ENCODE results near the gene LYAR. TPM values are rescaled to one million over a fixed set of nuclear protein-coding genes. Genes with fewer than 3 reads are reported as not detected.

Gene LYAR
- total RNA-seq, 3 donors from 2014 or later, result 5.2 to 12.9 (median 8.2) TPM

DNA sequence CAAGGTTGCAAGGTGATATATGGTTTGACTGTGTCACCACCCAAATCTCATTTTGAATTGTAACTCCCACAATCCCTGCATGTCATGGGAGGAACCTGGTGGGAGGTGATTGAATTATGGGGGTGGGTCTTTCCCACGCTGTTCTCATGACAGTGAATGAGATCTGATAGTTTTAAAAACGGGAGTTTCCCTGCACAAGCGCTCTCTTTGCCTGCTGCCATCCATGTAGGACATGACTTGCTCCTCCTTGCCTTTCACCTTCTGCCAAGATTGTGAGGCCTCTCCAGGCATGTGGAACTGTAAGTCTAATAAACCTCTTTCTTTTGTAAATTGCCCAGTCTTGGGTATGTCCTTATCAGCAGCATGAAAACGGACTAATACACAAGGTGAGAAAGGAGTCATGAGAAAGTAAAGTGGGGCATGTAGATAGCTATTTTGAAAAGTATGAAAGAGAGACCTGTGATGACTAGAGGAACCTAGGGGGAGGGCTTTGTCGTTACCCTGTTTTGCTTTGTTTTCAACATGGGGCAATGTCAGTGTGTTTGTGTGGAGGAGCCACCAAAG, 6.4 kb upstream of the LYAR start:
- TF ChIP-seq, protein P1, sequence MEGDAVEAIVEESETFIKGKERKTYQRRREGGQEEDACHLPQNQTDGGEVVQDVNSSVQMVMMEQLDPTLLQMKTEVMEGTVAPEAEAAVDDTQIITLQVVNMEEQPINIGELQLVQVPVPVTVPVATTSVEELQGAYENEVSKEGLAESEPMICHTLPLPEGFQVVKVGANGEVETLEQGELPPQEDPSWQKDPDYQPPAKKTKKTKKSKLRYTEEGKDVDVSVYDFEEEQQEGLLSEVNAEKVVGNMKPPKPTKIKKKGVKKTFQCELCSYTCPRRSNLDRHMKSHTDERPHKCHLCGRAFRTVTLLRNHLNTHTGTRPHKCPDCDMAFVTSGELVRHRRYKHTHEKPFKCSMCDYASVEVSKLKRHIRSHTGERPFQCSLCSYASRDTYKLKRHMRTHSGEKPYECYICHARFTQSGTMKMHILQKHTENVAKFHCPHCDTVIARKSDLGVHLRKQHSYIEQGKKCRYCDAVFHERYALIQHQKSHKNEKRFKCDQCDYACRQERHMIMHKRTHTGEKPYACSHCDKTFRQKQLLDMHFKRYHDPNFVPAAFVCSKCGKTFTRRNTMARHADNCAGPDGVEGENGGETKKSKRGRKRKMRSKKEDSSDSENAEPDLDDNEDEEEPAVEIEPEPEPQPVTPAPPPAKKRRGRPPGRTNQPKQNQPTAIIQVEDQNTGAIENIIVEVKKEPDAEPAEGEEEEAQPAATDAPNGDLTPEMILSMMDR (IDR thresholded peaks at IDR 0.05), result no peak
- Histone ChIP-seq H3K4me1 (ENCODE audit: low read depth) (peaks cover 2% of the 10 kb centered on the region), H3K4me3 (no peak overlapping the region), H3K9me3 (no peaks in the 10 kb centered on the region), H3K36me3 (ENCODE audit: low read depth) (no peaks in the 10 kb centered on the region)
- ATAC-seq, result no peak
- intact Hi-C loops (cut with DNase I, micrococcal nuclease), result no loop called here
- no peak for DNase-seq

DNA sequence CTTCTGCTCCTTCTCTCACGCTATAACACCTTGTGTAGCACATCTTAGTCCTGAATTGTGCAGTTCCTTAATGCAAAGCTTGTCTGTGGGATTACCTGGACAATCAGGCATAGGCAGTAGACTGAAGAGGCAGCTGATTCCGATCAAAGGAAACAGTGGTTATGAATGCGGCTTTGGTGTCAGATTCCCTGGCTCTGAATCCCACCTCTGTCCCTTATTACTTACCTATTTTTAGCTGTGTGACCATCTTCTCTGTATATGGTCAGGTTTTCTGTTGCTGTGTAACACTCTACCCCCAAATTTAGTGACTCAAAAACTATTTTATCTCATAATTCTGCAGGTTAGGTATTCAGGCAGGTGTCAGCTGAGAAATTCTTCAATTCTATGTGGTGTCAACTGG, 3.3 kb upstream of the LYAR start:
- Histone ChIP-seq H3K4me1 (ENCODE audit: low read depth) (peaks cover 15% of the 10 kb centered on the region), H3K36me3 (ENCODE audit: low read depth) (no peaks in the 10 kb centered on the region), H3K4me3 (no peak overlapping the region), H3K9me3 (no peaks in the 10 kb centered on the region)
- TF ChIP-seq, protein P1 (IDR thresholded peaks at IDR 0.05), result no peak
- intact Hi-C loops (cut with DNase I, micrococcal nuclease), result no loop called here
- ATAC-seq (no peak), DNase-seq (no peak)

DNA sequence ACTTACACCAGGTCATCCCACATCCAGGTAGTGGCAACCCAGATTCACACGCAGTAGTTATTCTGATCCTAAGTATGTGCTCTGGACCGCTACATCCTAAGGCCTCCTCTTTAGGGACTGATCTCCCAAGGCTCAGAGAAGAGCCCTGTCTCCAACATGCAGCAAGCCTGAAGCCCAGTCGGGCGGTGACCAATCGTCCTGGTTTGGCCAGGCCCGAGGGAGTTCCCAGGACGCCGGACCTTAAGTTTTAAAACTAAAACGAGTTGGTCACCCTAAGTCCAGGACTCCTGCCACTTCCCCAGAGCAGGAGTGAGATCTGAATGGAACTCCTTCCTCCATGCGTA, 385 bp downstream of the LYAR start:
- intact Hi-C loops (cut with DNase I, micrococcal nuclease), result no loop called here
- DNase-seq (no peak), ATAC-seq (peak; percentile 24)
- no peaks in the 10 kb centered on the region for H3K9me3 ChIP-seq
- H3K4me3 ChIP-seq, result peak overlapping the region; percentile 80
- TF ChIP-seq, protein P1 (IDR thresholded peaks at IDR 0.05), result no peak
- H3K4me1 ChIP-seq (ENCODE audit: low read depth), result peaks cover 15% of the 10 kb centered on the region
- H3K36me3 ChIP-seq (ENCODE audit: low read depth), result no peaks in the 10 kb centered on the region

DNA sequence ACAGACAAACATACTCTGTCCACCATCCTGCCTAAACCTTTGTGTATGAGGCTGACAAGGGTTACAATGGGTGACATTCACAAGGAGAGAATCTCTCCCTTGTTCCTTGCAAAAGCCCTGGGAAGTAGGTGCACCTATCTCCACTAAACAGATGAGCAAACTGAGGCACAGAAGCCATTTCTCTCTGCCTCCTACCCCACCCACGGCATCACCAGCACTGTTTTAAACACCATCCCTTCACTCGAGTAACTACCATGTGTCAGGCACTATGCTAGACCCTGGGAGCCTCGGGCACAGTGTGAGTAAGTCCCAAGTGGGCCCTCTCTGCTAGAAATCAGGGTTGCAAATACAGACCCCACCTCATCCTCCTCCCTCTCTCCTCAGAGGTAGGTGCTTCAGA, 899 bp downstream of the LYAR start:
- H3K36me3 ChIP-seq (ENCODE audit: low read depth), result no peaks in the 10 kb centered on the region
- TF ChIP-seq, protein P1 (IDR thresholded peaks at IDR 0.05), result no peak
- no peaks in the 10 kb centered on the region for H3K9me3 ChIP-seq
- intact Hi-C loops (cut with DNase I, micrococcal nuclease), result no loop called here
- ATAC-seq (no peak), DNase-seq (no peak)
- H3K4me1 ChIP-seq (ENCODE audit: low read depth), result peaks cover 15% of the 10 kb centered on the region
- no peak overlapping the region for H3K4me3 ChIP-seq

DNA sequence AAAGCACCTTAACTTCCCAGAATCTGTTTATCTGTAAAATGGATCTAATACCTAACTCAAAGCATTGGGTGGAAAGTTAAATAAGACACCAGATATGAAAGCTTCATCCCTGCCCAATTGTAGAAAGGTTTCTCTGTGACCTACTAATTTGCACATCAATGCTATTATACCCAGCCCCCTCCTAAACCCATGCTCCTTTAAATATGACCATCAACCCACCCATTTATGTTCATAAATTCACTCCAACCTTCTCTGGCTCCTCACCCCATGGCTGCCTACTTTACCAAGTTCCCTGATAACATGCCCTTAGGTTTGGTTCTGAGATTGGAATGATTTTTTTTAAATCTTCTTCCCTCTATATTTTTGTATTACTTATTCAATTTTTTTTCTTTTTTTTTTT, 1.9 kb downstream of the LYAR start:
- ATAC-seq (no peak), DNase-seq (no peak)
- no peaks in the 10 kb centered on the region for H3K36me3 ChIP-seq (ENCODE audit: low read depth)
- H3K9me3 ChIP-seq, result no peaks in the 10 kb centered on the region
- intact Hi-C loops (cut with DNase I, micrococcal nuclease), result no loop called here
- TF ChIP-seq, protein P1 (IDR thresholded peaks at IDR 0.05), result no peak
- no peak overlapping the region for H3K4me3 ChIP-seq
- H3K4me1 ChIP-seq (ENCODE audit: low read depth), result peaks cover 15% of the 10 kb centered on the region
